GM12872 (cell line): ENCODE measurements around the gene OVOL1.

Source experiments
- TF ChIP-seq, protein P1 (sequence below): IDR thresholded peaks from 3 replicates; pipeline ENCODE4 v1.5.1; 2011; ENCODE audit warnings: low read depth, mild to moderate bottlenecking, low read length, moderate library complexity; ENCODE audit not compliant: insufficient read depth

Gene OVOL1

DNA sequence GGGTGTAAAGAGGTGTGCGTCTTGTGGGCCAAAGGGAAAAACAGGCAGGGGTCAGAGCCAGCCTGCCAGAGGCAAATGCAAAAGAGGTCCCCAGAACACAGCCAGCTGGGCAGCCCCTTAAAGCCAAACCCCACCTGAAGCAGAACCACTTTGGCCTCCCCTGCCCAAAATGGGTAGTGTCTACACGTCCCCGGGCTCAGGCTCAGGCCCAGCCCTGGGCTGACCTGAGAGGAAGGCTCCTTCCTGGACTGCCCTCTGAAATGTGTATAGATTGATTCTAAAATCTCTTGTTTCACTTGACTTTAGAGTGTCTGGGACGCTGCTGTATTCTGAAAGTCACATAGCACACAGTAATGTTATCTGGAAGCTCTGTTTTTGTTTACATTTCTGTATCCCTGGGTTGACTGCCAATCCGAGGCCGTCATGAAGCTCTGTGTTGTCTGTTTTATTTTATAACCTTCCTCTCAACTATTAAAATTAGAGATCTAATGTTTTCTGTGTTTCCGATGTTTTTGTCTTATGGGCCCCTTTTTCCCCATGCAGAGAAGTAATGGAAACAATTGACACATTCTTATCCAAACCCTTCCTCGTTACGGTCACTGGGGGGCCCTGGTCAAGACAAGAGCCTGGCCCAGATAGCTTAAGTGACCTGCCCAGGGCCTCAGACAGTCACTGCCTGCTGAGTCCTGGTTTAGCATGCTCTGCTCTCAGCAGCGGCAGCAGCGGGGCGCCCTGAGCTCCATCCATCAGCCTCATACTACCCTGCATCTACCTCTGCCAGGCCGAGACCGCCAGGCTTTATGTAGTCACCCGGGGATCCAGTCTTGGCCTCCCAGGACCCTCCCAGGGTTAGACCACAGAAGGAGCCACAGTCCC lies 10.1 kb downstream of the OVOL1 start:
- TF ChIP-seq, protein P1, sequence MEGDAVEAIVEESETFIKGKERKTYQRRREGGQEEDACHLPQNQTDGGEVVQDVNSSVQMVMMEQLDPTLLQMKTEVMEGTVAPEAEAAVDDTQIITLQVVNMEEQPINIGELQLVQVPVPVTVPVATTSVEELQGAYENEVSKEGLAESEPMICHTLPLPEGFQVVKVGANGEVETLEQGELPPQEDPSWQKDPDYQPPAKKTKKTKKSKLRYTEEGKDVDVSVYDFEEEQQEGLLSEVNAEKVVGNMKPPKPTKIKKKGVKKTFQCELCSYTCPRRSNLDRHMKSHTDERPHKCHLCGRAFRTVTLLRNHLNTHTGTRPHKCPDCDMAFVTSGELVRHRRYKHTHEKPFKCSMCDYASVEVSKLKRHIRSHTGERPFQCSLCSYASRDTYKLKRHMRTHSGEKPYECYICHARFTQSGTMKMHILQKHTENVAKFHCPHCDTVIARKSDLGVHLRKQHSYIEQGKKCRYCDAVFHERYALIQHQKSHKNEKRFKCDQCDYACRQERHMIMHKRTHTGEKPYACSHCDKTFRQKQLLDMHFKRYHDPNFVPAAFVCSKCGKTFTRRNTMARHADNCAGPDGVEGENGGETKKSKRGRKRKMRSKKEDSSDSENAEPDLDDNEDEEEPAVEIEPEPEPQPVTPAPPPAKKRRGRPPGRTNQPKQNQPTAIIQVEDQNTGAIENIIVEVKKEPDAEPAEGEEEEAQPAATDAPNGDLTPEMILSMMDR: no peak

DNA sequence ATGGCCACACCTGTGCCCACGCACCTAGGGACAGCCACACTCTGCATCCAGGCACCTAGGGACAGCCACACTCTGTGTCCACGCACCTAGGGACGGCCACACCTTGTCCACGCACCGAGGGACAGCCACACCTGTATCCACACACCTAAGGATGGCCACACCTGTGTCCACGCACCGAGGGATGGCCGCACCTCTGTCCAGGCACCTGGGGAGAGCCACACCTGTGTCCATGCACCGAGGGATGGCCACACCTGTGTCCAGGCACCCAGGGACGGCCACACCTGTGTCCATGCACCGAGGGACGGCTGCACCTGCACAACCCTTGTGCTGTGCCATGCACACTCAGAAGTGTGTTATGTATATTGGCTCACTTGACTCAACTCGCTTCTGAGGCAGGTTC lies 10.8 kb downstream of the OVOL1 start:
- TF ChIP-seq, protein P1: no peak

DNA sequence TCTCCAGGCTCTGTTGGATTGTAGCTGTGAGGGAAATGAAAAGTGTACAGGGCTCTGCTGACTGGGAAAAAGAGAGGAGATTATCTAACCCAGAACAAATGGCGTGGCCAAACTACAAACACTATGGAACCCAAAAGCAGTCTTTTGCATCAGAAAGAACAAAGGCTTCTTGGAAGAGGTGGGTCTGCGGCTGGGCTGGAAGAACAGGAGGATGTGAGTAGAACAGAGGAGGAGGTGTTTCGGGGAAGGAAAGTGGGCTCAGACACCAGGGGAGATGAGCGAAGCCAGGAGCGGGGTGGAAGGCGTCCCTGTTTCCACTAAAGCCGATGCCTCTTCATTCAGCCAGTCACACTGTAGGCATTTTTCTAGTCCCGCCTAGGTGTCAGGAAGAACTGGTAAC lies 12.0 kb downstream of the OVOL1 start:
- TF ChIP-seq, protein P1: no peak

DNA sequence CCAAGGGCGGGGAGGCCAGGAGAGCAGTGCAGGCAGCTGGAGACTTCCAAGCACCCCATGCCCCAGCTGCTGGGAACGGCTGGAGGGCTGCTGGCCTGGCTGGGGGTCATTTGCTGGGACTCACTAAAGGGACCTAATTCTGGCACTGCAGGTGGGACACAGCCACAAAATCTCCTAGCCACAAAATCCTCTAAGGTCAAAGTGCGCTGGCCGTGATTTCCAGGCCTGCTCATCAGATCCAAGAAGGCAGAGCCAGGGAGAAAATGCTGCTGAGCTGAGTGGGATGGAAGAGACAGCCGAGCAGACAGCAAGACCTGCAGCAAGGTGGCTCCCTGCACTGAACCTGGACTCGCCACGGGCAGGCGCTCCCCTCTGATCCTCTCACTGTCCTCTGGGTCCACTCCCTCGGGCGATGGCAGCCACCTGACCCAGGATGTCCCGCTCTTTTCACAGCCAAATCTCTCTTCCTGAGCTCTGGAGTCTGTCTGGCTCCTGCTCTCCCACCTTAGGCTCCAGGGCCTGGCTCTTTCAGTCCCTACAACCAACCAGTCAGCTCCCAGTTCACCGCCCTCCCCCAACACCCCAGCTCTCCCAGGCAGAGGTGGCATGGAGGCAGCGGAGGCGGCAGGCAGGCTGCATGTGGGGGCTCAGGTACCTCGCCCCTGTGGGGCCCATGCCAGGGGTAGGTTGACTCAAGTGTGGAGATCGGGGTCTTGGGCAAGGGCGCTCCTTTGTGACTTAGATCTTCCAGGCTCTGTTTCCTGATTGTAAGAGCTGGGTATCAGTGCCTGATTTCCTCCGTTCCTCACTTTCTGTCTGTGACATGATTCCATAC lies 14.5 kb downstream of the OVOL1 start:
- TF ChIP-seq, protein P1: no peak

DNA sequence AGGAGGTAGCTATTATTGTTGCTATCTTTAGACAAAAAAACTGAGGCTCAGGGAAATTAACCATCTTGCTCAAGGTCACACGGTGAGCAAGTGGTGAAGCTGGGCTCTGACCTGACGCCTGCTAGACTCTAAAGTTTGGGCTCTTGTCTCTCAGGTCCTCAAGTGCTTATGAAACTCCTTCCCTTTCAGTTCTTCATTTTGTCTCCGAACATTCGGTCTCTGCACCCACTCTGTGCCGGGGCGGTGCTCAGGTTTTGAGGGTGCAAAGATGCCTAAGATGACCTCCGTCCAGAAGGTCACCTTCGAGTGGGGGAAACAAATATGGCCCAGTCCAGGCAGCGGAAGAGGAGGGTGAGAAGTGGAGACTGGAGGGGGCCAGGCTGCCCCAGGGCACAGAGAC lies 16.0 kb downstream of the OVOL1 start:
- TF ChIP-seq, protein P1: no peak

DNA sequence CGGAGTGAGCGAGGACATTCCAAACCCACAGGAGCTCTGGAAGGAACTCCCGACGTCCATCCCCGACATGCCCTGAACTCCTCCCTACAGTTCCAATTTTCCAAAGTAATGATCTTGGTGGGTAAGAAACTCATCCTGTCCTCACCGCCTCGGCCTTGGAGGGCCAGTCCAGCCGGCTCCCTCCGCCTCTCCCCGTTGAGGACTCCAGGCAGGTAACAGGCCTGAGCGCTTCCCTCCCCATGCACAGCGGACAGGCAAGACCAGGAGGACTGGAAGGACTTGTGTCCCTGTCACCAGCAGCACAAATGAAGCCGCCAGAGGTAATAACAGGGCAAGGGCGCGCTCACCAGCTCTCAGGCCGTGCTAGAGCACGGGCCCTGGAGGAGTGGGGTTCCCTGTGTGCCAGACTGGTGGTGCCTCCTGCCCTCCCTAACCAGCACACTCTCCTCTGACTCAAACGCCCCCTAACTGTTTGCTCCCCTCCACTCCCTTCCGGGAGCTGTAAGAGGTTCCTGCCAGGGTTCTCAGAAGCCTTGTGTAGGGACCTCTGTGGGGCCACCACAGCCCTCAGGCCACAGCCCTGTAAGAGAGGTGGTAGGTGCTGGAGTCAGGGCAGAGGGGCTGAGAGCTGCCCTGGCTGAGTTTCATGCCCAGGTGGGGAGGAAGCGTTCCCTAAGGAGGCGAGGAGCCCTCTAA lies 17.1 kb downstream of the OVOL1 start:
- TF ChIP-seq, protein P1: no peak

DNA sequence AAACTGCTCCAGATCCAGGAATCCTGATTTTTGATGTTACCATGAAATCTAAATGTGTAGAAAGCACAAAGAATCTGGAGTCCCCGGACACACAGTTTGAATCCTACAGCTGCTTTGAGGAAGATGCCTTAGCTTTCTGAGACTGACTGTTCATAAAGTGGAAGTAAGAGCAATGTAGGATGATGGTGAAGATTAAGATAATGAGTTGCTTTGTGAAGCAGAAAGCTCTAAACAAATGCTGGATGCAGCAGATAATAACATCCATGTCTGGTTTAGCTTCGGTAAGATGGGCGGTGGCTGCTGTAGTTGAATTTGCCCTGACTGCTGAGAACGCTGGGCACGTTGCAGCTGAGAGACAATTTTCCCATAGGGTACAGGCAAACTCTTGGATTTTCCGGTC lies 20.1 kb downstream of the OVOL1 start:
- TF ChIP-seq, protein P1: no peak
